SK-N-SH treated with all-trans-retinoic acid at 6 μM for 48 hours (cell line): Measurements from ENCODE around the gene SMCR8.

Experiments used
- ARNTL ChIP-seq: fragments of 450-650 bp; formaldehyde crosslinking; IDR thresholded peaks from 2 replicates; pipeline ENCODE4 v1.5.0; 2020; ENCODE audit warnings: low read depth, mild to moderate bottlenecking, moderate library complexity, borderline replicate concordance
- BACH2 ChIP-seq: fragments of 250-450 bp; sonication (Bioruptor Pico); IDR thresholded peaks from 2 replicates; pipeline ENCODE4 v1.9.0; 2021; ENCODE audit warnings: mild to moderate bottlenecking, borderline replicate concordance
- CREB5 ChIP-seq: fragments of 250-450 bp; sonication (Bioruptor Pico); IDR thresholded peaks from 2 replicates; pipeline ENCODE4 v1.5.1; 2020; ENCODE audit warnings: low read depth, mild to moderate bottlenecking, moderate library complexity
- GLIS3 ChIP-seq: fragments of 250-450 bp; sonication (Bioruptor Pico); IDR thresholded peaks from 2 replicates; pipeline ENCODE4 v1.5.0; 2020; ENCODE audit warnings: mild to moderate bottlenecking, moderate library complexity
- ISL1 ChIP-seq: fragments of 250-450 bp; sonication (Bioruptor Pico); IDR thresholded peaks from 2 replicates; pipeline ENCODE4 v2.1.2; 2022; ENCODE audit warnings: mild to moderate bottlenecking, moderate library complexity
- OSR1 ChIP-seq: fragments of 250-450 bp; sonication (Bioruptor Pico); IDR thresholded peaks from 2 replicates; pipeline ENCODE4 v1.8.0; 2022; ENCODE audit warnings: moderate library complexity, mild to moderate bottlenecking, inconsistent platforms
- PATZ1 ChIP-seq: fragments of 250-450 bp; sonication (Bioruptor Pico); IDR thresholded peaks from 2 replicates; pipeline ENCODE4 v1.8.0; 2020; ENCODE audit warnings: mild to moderate bottlenecking, moderate library complexity, borderline replicate concordance
- PPARA ChIP-seq: fragments of 250-450 bp; sonication (Bioruptor Pico); IDR thresholded peaks from 2 replicates; pipeline ENCODE4 v1.5.0; 2020; ENCODE audit warnings: mild to moderate bottlenecking, borderline replicate concordance
- RARB ChIP-seq: fragments of 250-450 bp; sonication (Bioruptor Pico); IDR thresholded peaks from 2 replicates; pipeline ENCODE4 v1.8.0; 2021; ENCODE audit warnings: mild to moderate bottlenecking, moderate library complexity
- ZFP3 ChIP-seq: fragments of 250-450 bp; sonication (Bioruptor Pico); IDR thresholded peaks from 2 replicates; pipeline ENCODE4 v1.5.0; 2020; ENCODE audit warnings: mild to moderate bottlenecking, moderate library complexity
- ZNF565 ChIP-seq: fragments of 450-650 bp; formaldehyde crosslinking; conservative IDR thresholded peaks from 2 replicates; pipeline ENCODE4 v1.5.0; 2020; ENCODE audit warnings: low read depth, mild to moderate bottlenecking, moderate library complexity
- ZNF70 ChIP-seq: fragments of 450-650 bp; formaldehyde crosslinking; IDR thresholded peaks from 2 replicates; pipeline ENCODE4 v1.5.0; 2020; ENCODE audit warnings: mild to moderate bottlenecking, moderate library complexity
- ZNF8 ChIP-seq: fragments of 450-650 bp; formaldehyde crosslinking; IDR thresholded peaks from 2 replicates; pipeline ENCODE4 v1.5.0; 2020; ENCODE audit warnings: mild to moderate bottlenecking, moderate library complexity
- TF ChIP-seq, protein P1 (sequence below): fragments of 250-450 bp; sonication (Bioruptor Pico); IDR thresholded peaks from 2 replicates; pipeline ENCODE4 v1.8.0; 2021; ENCODE audit warnings: low read depth, mild to moderate bottlenecking, moderate library complexity, borderline replicate concordance

- TF ChIP-seq ZFP3 (no peak), CREB5 (CRISPR knock-in tag) (no peak), ARNTL (CRISPR knock-in tag) (no peak), PATZ1 (CRISPR knock-in tag) (no peak), OSR1 (CRISPR knock-in tag) (no peak), ZNF565 (CRISPR knock-in tag) (no peak), GLIS3 (CRISPR knock-in tag) (no peak), PPARA (CRISPR knock-in tag) (no peak), ZNF8 (CRISPR knock-in tag) (no peak), ZNF70 (CRISPR knock-in tag) (no peak), BACH2 (CRISPR knock-in tag) (no peak), RARB (CRISPR knock-in tag) (no peak), ISL1 (CRISPR knock-in tag) (no peak)
- TF ChIP-seq, protein P1, sequence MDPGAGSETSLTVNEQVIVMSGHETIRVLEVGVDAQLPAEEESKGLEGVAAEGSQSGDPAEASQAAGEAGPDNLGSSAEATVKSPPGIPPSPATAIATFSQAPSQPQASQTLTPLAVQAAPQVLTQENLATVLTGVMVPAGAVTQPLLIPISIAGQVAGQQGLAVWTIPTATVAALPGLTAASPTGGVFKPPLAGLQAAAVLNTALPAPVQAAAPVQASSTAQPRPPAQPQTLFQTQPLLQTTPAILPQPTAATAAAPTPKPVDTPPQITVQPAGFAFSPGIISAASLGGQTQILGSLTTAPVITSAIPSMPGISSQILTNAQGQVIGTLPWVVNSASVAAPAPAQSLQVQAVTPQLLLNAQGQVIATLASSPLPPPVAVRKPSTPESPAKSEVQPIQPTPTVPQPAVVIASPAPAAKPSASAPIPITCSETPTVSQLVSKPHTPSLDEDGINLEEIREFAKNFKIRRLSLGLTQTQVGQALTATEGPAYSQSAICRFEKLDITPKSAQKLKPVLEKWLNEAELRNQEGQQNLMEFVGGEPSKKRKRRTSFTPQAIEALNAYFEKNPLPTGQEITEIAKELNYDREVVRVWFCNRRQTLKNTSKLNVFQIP (CRISPR knock-in tag) = no peak
Measured at GRCh38 chr17:18326039-18326438, 10.9 kb downstream of the SMCR8 start.
